Frontal cortex (tissue), 4 donors: ENCODE measurements around the gene COBL. TPM values are rescaled to one million over a fixed set of nuclear protein-coding genes. Genes with fewer than 3 reads are reported as not detected.
A peak's percentile ranks its signal among the peaks of the same experiment; 100 is the strongest.

Experiments
- DNase-seq, 2 donors: peaks; one replicate each; pipeline ENCODE4 v3.0.0; 2012; ENCODE audit warnings: low spot score in 2 of 2
- FAIRE-seq: peaks from 2 replicates; lab custom pipeline; 2012; peaks lifted over from hg19 to GRCh38; lab: Jason Lieb, UNC
- total RNA-seq: library from RNA; depleted of rRNA; stranded (reverse); fragments of >200 nt; gene quantifications from one replicate; pipeline ENCODE4 v1.2.3, GENCODE V29; 2014
- donor health status: control.
- donor health status: control.
- donor health status: control.

COBL gene
- total RNA-seq, 1 donor from 2014 or later, result 2.4 TPM

- FAIRE-seq, result no peak
Measured at GRCh38 chr7:51329696-51330263, 13.2 kb upstream of the COBL start.

GRCh38 chr7:51328351-51328801, 11.8 kb upstream of the COBL start:
- FAIRE-seq (no peak), DNase-seq (no peak)

More at GRCh38 chr7:51329696-51330263, 13.2 kb upstream of the COBL start:
- DNase-seq, result no peak

DNA sequence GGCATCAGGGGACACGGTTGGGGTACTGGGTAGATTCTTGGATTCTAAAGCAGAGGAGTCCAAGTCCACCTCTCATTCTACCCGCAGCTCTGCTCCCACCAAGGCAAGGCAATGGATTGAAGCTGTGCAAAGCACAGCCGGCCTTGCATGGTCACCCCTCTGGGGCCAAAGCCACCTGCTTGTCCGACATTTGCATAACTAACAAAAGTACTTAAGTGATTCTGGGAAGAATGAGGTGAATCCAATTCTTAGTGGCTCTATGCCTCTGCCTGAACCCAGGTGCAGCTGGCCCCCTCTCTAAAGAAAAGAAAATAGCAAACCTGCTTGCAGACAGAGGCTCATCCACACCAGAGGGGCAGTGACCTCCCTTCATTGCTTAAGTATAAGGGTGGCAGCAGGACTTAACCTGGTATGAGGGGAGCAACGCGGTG, 10.7 kb upstream of the COBL start:
- no peak for DNase-seq
- FAIRE-seq, result no peak

DNA sequence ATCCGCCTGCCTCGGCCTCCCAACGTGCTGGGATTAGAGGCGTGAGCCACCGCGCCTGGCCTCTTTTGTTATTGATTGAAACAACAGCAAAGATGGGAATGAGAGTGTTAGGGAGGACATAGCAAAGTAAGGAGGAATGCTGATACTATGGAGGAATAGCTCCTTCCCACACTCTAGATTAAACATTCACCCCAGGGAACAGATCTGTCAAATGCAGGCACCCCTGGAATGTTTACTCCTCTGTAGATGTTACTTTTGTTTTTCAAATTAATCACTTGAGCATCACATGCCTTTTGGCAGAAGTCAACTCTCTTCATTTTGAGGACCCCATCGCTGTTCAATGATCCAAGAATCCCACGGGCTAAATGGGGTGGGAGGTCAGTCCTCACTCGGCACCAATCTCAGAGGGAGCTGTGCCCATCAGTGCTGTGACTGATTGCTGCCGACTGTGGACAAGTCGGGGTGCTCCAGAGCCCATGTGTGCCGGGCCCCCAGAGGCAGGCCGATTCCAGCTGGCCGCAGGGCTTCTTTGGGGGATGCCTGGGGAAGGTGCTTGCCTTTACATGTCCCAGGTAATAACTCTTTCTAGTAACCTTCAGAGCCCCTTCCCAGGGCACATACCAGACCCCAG, 10.2 kb upstream of the COBL start:
- FAIRE-seq, result no peak

GRCh38 chr7:51325908-51326307, 9.3 kb upstream of the COBL start:
- DNase-seq (no peak), FAIRE-seq (no peak)

More for the DNA sequence above, 10.2 kb upstream of the COBL start:
- no peak for DNase-seq

DNA sequence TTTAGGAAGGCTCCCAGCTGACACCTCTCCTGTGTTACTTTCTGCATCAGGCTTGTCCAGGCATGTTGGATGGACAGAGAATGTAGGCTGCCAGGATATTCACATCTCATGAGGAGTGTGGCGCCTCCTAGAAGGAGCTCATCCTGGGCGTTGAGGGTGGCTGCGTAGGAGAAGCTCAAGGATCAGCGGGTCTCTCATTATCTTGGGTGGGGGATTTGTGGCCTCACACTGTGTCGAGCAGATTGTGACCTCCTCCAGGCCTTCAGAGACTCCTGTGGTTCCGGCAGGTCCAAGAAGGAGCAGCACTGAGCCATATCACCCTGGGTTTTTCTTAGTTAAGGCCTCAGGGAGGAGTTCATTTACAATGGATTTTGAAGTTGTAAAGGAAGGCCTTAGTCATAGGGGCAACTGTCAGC, 8.7 kb upstream of the COBL start:
- no peak for FAIRE-seq
- DNase-seq, result no peak

GRCh38 chr7:51324206-51324898, 7.7 kb upstream of the COBL start:
- no peak for DNase-seq
- FAIRE-seq, result no peak

DNA sequence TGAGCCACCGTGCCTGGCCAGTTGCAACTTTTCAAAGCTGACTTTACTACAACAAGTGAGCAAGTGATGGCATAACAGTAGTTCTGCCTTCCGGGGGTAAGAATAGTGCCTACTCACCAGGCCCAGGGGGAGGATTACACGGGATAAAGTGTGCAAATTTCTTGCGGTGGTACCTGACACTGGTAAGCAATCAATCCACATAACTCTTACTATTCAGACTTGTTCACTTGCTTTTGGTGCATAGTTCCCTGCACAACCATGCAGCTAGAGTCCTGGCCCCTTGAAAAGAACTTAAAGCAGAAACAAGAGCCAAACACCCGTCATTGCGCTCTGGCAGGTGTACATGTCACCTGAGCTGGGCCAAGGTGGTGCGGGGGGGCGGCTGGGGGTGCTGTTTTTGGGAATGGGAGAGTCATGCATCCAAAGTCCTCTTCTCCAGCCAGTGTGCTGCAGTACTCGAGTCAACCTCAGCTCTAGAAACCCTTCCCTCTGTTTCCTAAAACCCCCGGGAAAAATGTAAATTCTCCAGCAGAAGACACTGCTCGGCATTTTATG, 5.4 kb upstream of the COBL start:
- DNase-seq (no peak), FAIRE-seq (no peak)

- no peak for FAIRE-seq
Measured at GRCh38 chr7:51318886-51319579, 2.4 kb upstream of the COBL start.

DNA sequence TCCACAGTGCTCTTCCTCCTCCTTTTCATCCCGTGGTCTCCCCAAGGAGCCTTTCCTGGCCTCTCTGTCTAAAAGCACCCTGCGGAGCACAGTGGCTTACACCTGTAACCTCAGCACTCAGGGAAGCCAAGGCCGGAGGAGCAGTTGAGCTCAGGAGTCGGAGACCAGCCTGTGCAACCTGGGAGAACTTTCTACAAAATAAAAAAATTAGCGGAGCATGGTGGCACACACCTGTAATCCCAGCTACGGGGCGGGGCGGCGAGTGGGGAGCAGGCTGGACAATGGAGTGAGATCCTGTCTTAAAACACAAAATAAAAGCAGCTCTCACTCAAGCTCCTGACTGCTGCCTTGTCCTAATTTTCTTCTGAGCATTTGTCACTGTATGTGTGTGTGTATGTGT, 1.4 kb upstream of the COBL start:
- no peak for FAIRE-seq
- no peak for DNase-seq

More at GRCh38 chr7:51318886-51319579, 2.4 kb upstream of the COBL start:
- DNase-seq, result no peak

DNA sequence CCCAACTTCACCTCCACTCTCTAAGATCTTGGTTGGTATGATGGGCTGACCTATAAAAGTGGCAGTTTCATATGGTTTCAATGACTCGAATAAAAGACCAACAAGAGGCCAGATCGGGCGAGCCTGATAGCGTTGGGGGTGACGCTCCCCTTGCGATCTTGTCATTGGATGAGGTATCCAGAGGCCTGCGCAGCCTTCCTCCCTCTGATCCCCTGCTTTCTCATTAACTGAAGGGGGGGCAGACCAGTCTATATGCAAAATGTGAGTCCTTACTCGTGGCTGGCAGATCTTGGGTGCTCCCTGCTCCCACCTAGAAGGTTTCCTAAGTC, 937 bp upstream of the COBL start:
- no peak for FAIRE-seq

DNA sequence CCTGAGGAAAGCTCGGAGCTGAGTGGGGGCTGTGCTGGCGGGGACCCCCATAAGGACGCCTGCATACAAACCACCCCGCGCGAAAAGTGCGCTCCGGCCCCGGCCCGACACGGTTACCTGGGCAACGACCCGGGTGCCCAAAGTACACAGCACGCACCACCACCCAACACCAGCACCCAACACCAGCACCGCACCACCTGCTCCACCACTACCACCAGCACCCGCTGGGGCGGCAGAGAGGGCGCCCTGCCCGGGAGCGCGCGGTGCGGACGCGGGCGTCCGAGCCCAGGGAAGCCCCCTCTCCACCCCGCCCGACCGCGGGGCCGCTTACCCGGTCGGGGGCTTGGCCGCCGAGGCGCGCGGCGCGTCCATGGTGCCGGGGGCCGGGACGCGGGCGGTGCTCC, 345 bp downstream of the COBL start:
- FAIRE-seq (no peak), DNase-seq (peak; percentile 42 to 66)

More for the DNA sequence above, 937 bp upstream of the COBL start:
- no peak for DNase-seq

DNA sequence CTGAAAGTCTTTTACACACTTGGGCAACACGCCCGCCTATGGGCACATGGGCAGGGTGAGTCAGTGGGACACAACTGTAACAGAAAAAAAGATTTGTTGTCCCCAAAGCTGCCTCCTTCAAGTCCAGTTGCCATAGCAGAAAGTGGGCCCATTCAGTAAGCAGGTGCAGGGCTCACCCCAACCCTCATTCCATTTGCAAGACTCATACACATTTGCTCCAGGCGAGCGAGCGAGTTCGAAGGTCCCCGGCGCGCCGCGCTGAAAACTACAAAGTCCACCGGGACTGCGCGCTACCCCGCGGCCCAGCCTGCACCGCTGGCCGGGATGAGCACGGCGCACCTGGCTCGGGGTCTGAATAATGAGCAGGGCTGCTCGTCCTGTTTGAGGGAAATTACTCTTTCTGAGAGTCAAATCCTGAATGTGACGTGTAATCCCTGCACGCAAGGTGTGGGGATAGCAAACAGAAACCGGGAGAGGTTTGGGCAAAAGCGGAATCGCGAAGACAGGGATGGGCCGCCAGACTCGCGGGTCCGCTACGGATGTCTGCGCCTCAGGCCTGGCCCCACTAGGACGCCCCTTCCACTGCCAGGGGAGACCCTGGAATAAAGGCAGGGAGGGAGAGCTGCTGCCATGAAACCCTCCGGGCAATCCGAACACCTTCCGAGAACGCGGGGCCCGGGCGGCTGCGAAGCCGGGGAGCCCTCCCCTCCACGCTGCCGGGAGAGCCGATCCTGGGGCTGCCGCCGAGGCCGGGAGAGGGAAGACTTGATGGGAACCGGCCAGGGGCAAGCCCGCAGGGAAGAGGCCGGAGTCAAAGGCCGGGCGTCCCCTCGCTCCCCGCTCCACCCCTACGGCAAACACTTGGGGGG, 982 bp downstream of the COBL start:
- no peak for FAIRE-seq
- peak; percentile 52 to 54 for DNase-seq

- FAIRE-seq, result no peak
Measured at GRCh38 chr7:51314726-51315125, 1.9 kb downstream of the COBL start.

GRCh38 chr7:51313738-51314425, 2.7 kb downstream of the COBL start:
- no peak for DNase-seq
- no peak for FAIRE-seq

More at GRCh38 chr7:51314726-51315125, 1.9 kb downstream of the COBL start:
- peak in 1 of 2 donors; percentile 34 for DNase-seq

DNA sequence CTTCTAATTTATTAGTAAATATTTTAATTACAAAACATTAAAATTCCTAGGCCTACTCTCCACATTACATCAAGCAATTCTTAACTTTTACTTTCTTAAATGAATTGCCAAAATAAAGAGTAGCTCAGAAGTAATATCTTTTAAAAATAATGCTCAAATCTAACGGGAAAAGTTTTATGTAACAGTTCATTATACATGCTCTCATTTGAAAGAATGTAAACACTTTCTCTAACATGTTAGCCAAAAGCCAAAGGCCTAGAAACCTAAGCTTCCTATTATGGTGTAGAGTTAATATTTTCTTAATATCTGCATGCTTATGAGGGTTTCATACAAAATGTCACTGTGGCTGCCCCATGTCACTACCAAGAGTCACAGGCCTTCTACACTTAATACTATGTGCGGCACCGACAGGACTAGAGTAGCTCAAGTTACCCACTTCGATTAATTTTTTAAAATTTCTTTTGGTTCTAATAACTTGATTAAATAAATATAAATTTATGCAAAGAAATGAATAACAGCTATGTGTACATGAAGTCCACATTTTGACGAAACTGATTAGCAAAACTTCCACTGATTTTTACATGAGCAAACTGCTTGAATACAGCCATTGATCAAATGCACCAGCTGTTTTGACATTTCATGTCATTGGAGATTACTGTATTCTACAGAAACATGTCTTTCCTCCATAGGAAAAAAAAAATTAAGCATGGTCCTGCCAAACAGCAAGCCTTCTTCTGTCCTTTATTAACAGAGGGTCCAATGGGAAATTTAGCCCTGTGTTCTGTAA, 3.5 kb downstream of the COBL start:
- FAIRE-seq (no peak), DNase-seq (no peak)

GRCh38 chr7:51311166-51311565, 5.4 kb downstream of the COBL start:
- DNase-seq (no peak), FAIRE-seq (no peak)

DNA sequence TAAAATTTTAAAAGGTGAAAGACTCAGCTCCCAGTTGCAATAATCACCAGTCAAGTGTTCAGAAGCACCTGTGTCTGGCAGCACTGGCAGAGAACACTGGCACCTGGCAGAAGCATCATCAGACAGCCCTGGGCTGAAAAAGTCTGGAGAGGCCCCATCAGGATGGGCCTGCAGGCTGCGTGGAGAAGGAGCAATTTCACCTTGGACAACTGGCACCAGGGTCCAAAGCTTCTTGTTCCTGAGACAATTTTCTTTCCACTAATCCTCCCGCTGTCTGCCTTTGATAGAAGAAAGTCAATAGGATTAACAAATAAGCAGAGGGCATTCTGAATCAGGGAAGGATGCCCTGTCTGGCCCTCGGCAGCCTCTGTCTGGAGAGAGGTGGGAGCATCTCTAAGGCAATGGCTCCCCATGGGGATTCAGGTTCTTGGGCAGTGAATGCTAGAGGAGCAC, 6.5 kb downstream of the COBL start:
- no peak for DNase-seq
- FAIRE-seq, result no peak
